GM23248 (cell line): Measurements from ENCODE around the gene ZDHHC14. TPM values are rescaled to one million over a fixed set of nuclear protein-coding genes. Genes with fewer than 3 reads are reported as not detected.

Experiments used
- DNase-seq: peaks from one replicate; pipeline ENCODE4 v3.0.0-alpha.2; 2015
- H2AFZ ChIP-seq: fragments of 200-600 bp; sonication (generic); 2 replicates; pipeline ENCODE4 v1.6.1; 2016; ENCODE audit warnings: antibody characterized with exemption
- H3F3A ChIP-seq: fragments of 200-600 bp; sonication (generic); 2 replicates; pipeline ENCODE4 v1.6.1; 2016; ENCODE audit warnings: mild to moderate bottlenecking, antibody characterized with exemption, mixed run types; ENCODE audit not compliant: insufficient read depth
- H3K27ac ChIP-seq: fragments of 200-600 bp; sonication (generic); 2 replicates; pipeline ENCODE4 v1.5.1; 2016; ENCODE audit warnings: mild to moderate bottlenecking
- H3K27me3 ChIP-seq: fragments of 200-600 bp; sonication (generic); replicated peaks from 2 replicates; pipeline ENCODE4 v1.6.1; 2016; ENCODE audit warnings: mild to moderate bottlenecking; ENCODE audit not compliant: insufficient read depth
- H3K36me3 ChIP-seq: fragments of 200-600 bp; sonication (generic); 2 replicates; pipeline ENCODE4 v1.6.1; 2016; ENCODE audit warnings: low read depth, mild to moderate bottlenecking
- H3K4me1 ChIP-seq: fragments of 200-600 bp; sonication (generic); 2 replicates; pipeline ENCODE4 v1.6.1; 2016; ENCODE audit warnings: mild to moderate bottlenecking; ENCODE audit not compliant: insufficient read depth
- H3K4me2 ChIP-seq: fragments of 200-600 bp; sonication (generic); one replicate; pipeline ENCODE4 v1.6.1; 2016; ENCODE audit warnings: mild to moderate bottlenecking; ENCODE audit not compliant: unreplicated experiment
- H3K4me3 ChIP-seq: fragments of 200-600 bp; sonication (generic); 2 replicates; pipeline ENCODE4 v1.5.1; 2016; ENCODE audit warnings: mild to moderate bottlenecking
- H3K79me2 ChIP-seq: fragments of 200-600 bp; sonication (generic); 2 replicates; pipeline ENCODE4 v1.6.1; 2016; ENCODE audit warnings: mild to moderate bottlenecking; ENCODE audit not compliant: insufficient read depth
- H3K9ac ChIP-seq: fragments of 200-600 bp; sonication (generic); 2 replicates; pipeline ENCODE4 v1.6.1; 2016; ENCODE audit warnings: mild to moderate bottlenecking
- H3K9me2 ChIP-seq: fragments of 200-600 bp; sonication (generic); 2 replicates; pipeline ENCODE4 v1.6.1; 2016; ENCODE audit warnings: mixed run types, mild to moderate bottlenecking, moderate library complexity; ENCODE audit not compliant: insufficient read depth
- H3K9me3 ChIP-seq: fragments of 200-600 bp; sonication (generic); one replicate; pipeline ENCODE4 v1.6.1; 2017; ENCODE audit warnings: low read depth
- H4K20me1 ChIP-seq: fragments of 200-600 bp; sonication (generic); 2 replicates; pipeline ENCODE4 v1.6.0; 2016; ENCODE audit not compliant: insufficient read depth
- EZH2 ChIP-seq: fragments of 200-600 bp; sonication (generic); IDR thresholded peaks from 2 replicates; pipeline ENCODE4 v1.6.1; 2018; ENCODE audit warnings: antibody characterized with exemption, mild to moderate bottlenecking; ENCODE audit not compliant: insufficient read depth, poor library complexity, severe bottlenecking
- EZH2phosphoT487 ChIP-seq: fragments of 200-600 bp; sonication (generic); IDR thresholded peaks from 2 replicates; pipeline ENCODE4 v1.6.1; 2018; ENCODE audit warnings: antibody characterized with exemption, moderate library complexity, mild to moderate bottlenecking, low read depth; ENCODE audit not compliant: insufficient read depth
- WGBS, 2 experiments: methylation state at CpG; one replicate each; pipeline ENCODE4 v1.1.6; 2015 to 2017; ENCODE audit warnings: low lambda C conversion rate in 2 of 2, low coverage in 1 of 2; ENCODE audit errors: missing lambda C conversion rate in 2 of 2; 5-methylcytosine and 5-hydroxymethylcytosine counted together
- in situ Hi-C: fragments of 300-500 bp; cut with MboI; formaldehyde crosslinking; loops from 2 replicates; pipeline ENCODE4 v1.15.0; 2020
- polyA plus RNA-seq: library from polyadenylated mRNA; unstranded; fragments of >200 nt; fragmentation: Nextera tagmentation; extraction: Ambion mirVana; gene quantifications from 2 replicates; pipeline ENCODE4 v1.2.1, GENCODE V29; 2016
- total RNA-seq: library from RNA; depleted of rRNA; stranded (reverse); fragments of >200 nt; shearing (Covaris generic); gene quantifications from 2 replicates; pipeline ENCODE4 v1.2.3, GENCODE V29; 2014

Gene ZDHHC14
- total and polyA plus RNA-seq, 2 experiments from 2014 or later: 1.4 to 4.5 TPM

- no peak overlapping the region for H3K4me2 ChIP-seq
- TF ChIP-seq EZH2phosphoT487 (no peak), EZH2 (no peak)
- H3K4me3 ChIP-seq: no peak overlapping the region
- no peaks in the 10 kb centered on the region for H3K36me3 ChIP-seq
- no peaks in the 10 kb centered on the region for H3K27me3 ChIP-seq
- no peak overlapping the region for H3K27ac ChIP-seq
- no peak overlapping the region for H2AFZ ChIP-seq
- H3K9ac ChIP-seq: no peak overlapping the region
- H3K79me2 ChIP-seq: no peaks in the 10 kb centered on the region
- no peaks in the 10 kb centered on the region for H4K20me1 ChIP-seq
- no peaks in the 10 kb centered on the region for H3K9me2 ChIP-seq
- H3K4me1 ChIP-seq: no peaks in the 10 kb centered on the region
- 93 to 97% methylated on average over 14 to 20 of the region's 20 CpGs for WGBS, 2 experiments
- H3F3A ChIP-seq: no peaks in the 10 kb centered on the region
- DNase-seq: no peak
- H3K9me3 ChIP-seq: no peaks in the 10 kb centered on the region
- in situ Hi-C loops: no loop called here
Measured at GRCh38 chr6:157491571-157492232, 110.7 kb downstream of the ZDHHC14 start.

- Histone ChIP-seq H3K4me1 (no peaks in the 10 kb centered on the region), H3K27me3 (no peaks in the 10 kb centered on the region), H3K27ac (no peak overlapping the region), H3K36me3 (no peaks in the 10 kb centered on the region), H3K9me3 (no peaks in the 10 kb centered on the region), H3K79me2 (no peaks in the 10 kb centered on the region), H3F3A (no peaks in the 10 kb centered on the region), H3K4me2 (no peak overlapping the region), H3K9ac (no peak overlapping the region), H3K4me3 (no peak overlapping the region), H2AFZ (no peak overlapping the region), H4K20me1 (no peaks in the 10 kb centered on the region), H3K9me2 (no peaks in the 10 kb centered on the region)
- in situ Hi-C loops: no loop called here
- WGBS, 2 experiments: 86 to 87% methylated on average over 12 of the region's 12 CpGs
- TF ChIP-seq EZH2phosphoT487 (no peak), EZH2 (no peak)
- DNase-seq: no peak
Measured at GRCh38 chr6:157492249-157492648, 111.3 kb downstream of the ZDHHC14 start.

- H3K27ac ChIP-seq: no peak overlapping the region
- no peaks in the 10 kb centered on the region for H4K20me1 ChIP-seq
- in situ Hi-C loops: no loop called here
- H3K9me2 ChIP-seq: no peaks in the 10 kb centered on the region
- H3K4me1 ChIP-seq: no peaks in the 10 kb centered on the region
- 91 to 94% methylated on average over 3 of the region's 3 CpGs for WGBS, 2 experiments
- no peaks in the 10 kb centered on the region for H3K9me3 ChIP-seq
- no peaks in the 10 kb centered on the region for H3K79me2 ChIP-seq
- TF ChIP-seq EZH2phosphoT487 (no peak), EZH2 (no peak)
- H3K27me3 ChIP-seq: no peaks in the 10 kb centered on the region
- no peaks in the 10 kb centered on the region for H3K36me3 ChIP-seq
- no peaks in the 10 kb centered on the region for H3F3A ChIP-seq
- no peak overlapping the region for H2AFZ ChIP-seq
- no peak for DNase-seq
- no peak overlapping the region for H3K9ac ChIP-seq
- no peak overlapping the region for H3K4me3 ChIP-seq
- H3K4me2 ChIP-seq: no peak overlapping the region
Measured at GRCh38 chr6:157492741-157493140, 111.8 kb downstream of the ZDHHC14 start.

- no peak overlapping the region for H2AFZ ChIP-seq
- no peak overlapping the region for H3K27ac ChIP-seq
- H3K9me2 ChIP-seq: no peaks in the 10 kb centered on the region
- no peaks in the 10 kb centered on the region for H3K27me3 ChIP-seq
- no peak for TF ChIP-seq EZH2phosphoT487
- no peak for TF ChIP-seq EZH2
- 92 to 94% methylated on average over 11 of the region's 11 CpGs for WGBS, 2 experiments
- DNase-seq: no peak
- H4K20me1 ChIP-seq: no peaks in the 10 kb centered on the region
- H3K9me3 ChIP-seq: no peaks in the 10 kb centered on the region
- H3K4me1 ChIP-seq: no peaks in the 10 kb centered on the region
- no peaks in the 10 kb centered on the region for H3K79me2 ChIP-seq
- H3K36me3 ChIP-seq: no peaks in the 10 kb centered on the region
- no peak overlapping the region for H3K4me3 ChIP-seq
- H3K9ac ChIP-seq: no peak overlapping the region
- in situ Hi-C loops: no loop called here
- no peaks in the 10 kb centered on the region for H3F3A ChIP-seq
- no peak overlapping the region for H3K4me2 ChIP-seq
Measured at GRCh38 chr6:157493173-157493572, 112.2 kb downstream of the ZDHHC14 start.
